Left renal pelvis (tissue), 4 donors: Measurements from ENCODE around the gene KCNK15. TPM values are rescaled to one million over a fixed set of nuclear protein-coding genes. Genes with fewer than 3 reads are reported as not detected.

Experiments used
- DNase-seq, 4 donors: peaks; one replicate each; pipeline ENCODE4 v3.0.0-alpha.2; 2013; ENCODE audit warnings: low read depth in 4 of 4, low spot score in 3 of 4
- polyA plus RNA-seq, 4 donors: library from polyadenylated mRNA; unstranded; fragments of 120-200 nt; gene quantifications; one replicate each; pipeline ENCODE4 v1.2.1, GENCODE V29; 2013; ENCODE audit not compliant: insufficient read length in 4 of 4

The KCNK15 gene
- polyA plus RNA-seq, 4 donors: 0.09 to 0.64 (median 0.09) TPM

DNA sequence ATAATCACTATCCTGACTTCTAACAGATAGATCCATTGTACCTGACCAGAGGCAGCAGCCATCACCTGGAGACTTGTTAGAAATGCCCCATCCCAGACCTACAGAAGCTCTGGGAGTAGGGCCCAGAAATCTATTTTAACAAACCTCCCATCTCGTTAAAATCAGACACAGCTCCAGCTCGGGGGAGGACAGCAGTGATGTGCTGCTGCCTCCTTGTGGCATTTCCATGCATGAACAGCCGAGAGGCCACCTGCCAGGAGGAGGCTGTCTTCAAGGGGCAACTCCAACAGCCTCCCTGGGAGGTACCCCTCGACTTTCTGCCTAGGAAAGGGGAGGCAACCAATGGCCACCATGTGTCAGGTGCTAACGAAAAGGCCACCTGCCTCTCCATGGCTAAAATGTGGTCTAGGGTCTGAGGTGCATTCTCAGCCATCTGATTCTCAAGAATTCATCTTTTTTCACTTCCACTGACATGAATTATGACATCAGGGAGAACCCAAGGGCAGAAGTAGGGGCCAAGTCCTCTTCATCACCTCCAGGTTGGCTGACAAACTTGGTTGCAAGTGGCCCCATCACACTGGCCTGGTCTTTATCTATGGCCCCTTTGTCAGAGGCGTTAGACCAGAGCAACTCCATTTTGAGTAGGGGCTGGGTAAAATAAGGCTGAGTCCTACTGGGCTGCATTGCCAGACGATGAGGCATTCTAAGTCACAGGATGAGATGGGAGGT is 12.2 kb upstream of the KCNK15 start:
- DNase-seq: no peak

DNA sequence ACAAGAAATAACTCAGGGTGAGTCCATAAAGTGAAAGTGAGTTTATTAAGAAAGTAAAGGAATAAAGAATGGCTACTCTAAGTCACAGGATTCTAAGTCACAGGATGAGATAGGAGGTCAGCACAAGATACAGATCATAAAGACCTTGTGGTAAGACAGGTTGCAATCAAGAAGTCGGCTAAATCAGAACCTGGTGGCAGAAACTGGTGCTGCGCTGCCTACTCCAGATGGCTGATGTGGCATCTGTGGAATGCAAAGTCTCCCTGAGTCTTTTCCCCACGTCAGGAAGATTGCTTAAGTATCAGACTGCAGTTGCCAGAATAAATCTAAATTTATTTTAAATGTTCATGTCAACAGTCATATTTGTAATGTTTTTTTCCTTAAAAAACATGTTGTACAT is 10.7 kb upstream of the KCNK15 start:
- DNase-seq: no peak

DNA sequence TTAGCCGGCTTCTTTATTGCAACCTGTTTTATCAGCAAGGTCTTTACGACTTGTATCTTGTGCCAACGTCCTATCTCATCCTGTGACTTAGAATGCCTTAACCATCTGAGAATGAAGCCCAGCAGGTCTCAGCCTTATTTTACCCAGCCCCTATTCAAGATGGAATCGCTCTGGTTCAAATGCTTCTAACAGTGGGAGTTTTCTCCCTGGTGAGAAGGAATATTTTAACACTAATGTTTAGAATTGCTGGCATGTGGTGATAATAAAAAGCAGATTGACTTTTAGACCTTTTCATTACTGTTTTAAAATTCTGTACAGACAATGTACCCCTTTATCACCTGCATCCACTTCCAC is 9.9 kb upstream of the KCNK15 start:
- DNase-seq: no peak

DNA sequence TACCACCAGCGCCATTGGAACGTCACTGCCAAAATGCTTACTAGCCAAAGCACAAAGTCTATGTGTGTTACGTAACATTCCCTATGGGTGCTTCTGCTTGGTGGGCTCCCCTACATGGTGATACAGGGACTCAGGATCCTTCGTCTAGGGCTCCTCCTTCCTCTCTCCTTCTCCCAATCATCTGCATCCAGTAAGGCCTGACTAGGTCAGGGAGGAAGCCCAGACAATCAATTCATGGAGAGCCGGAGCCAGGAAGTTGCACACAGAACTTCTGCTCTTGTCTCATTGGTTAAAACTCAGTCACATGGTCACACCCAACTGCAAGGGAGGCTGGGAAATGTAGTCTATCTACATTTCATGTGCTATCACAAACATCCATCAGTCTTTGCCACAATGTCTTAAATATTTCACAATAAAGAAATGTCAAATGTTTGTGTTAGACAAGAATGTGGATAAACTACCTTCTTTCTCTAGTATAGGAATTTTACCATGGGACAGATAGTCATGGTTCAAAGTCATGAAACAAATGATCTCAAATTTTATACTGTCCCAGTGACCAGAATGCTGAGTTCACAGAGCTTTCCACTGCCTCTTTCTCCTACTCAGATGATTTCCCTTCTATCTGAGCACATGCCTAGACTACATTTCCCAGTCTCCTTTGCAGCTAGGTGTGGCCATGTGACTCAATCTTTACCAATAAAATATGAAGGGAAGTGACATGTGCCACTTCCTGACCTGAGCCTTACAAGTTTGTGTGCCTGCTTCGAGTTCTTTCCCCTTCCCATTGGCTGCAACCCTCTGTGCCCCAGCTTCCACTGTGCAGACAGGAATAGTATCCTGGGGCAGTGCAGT is 9.3 kb upstream of the KCNK15 start:
- no peak for DNase-seq

DNA sequence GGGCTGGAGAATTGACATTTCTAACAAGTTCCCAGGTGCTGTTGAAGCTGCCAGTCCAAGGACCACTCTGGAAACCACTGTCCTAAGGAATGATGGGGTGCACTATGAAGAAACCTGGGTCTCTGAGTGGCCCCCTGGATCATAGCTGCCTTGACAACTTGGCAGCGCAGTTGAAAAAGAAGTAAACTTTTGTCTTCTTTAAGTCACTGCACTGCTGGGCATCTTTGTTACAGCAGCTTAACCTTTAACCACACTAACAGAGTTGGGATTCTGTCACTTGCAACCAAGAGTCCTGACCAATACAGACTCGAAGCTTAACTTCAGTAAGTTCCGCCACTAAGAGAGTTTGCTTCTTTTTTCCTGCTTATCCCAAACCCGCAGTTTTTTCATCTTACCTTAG is 8.5 kb upstream of the KCNK15 start:
- DNase-seq: no peak

DNA sequence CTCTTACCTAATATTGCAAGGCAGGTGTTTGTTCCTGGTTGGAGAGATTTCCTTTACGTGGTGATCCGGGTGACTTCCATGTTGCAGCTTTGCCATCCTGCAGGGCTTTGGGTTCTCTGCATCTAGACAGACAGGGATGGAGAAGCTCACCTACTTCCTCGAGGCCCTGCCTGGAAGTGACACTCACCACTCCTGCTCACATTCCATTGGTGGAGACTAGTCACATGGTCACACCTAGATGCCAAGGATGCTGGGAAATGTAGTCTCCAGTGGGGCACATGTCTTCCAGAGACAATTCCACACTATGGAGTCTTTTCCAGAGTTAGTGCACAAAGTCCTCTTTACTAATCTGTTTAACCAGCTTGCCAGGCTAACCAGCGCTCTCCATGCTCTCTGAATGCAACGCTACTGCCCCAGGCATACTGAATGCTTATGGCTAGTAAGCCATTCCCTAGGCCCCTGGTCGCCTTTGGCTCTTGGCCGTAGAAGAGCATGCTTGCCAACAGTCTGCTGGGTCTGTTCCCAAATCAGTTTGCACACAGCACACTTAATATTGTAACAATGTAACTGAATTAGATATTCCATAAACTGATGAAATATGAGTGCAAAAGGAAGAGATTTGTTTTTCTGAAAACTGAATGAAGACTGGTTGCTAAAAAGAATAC is 6.7 kb upstream of the KCNK15 start:
- DNase-seq: no peak

DNA sequence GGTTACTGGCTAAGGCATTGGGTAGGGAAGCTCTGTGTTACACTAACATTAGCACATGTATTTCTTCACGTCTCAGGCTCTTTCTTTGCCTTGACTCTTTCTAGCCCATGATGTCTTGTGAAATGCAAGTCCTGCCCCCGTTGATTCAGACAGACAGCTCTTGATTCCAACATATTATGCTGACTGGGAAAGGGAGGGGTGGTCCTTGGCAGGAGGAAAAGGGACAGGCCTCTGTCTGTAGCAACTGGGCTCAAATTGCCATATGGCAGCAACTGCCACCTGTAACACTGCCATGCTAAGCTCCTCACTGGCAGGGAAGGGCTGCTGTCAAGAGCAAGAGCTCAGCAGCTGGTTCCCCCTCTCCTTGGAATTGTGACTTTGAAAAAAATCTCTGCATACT is 5.7 kb upstream of the KCNK15 start:
- no peak for DNase-seq

DNA sequence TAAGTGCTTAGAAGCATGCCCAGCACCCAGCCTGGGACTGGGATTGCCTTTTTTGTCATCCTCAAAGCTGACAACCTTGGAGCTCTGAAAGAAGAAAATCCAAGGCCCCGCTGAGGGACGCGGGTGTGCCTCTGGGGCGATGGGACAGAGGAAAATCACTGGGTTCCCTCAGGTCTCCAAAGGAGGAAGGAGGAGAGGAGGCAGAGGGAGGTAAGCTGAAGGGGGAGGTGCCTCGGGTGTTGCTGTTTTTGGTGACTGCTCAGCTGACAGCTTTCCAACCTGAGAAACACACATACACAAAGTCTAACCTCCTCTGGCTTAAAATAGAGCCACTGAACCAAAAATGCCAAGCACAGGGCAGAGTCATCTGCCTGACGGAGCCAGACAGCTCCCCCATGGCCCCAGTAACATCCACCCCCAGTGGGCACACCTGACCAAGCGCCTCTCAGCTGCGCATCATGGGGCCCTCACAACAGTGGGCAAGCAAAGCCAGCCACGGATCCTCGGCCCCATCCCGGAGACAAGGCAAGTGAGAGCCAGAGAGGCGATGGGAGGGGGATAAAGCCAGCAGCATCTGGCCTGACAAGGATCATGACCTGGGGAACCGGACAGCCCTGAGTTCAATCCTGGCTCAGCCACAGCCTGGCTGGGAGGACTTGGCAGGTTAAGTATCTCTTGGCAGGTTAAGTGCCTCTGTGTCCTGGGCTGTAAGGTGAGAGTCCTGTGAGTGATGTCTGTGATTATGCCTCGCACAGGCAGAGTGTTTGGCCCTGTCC is 3.2 kb upstream of the KCNK15 start:
- no peak for DNase-seq

DNA sequence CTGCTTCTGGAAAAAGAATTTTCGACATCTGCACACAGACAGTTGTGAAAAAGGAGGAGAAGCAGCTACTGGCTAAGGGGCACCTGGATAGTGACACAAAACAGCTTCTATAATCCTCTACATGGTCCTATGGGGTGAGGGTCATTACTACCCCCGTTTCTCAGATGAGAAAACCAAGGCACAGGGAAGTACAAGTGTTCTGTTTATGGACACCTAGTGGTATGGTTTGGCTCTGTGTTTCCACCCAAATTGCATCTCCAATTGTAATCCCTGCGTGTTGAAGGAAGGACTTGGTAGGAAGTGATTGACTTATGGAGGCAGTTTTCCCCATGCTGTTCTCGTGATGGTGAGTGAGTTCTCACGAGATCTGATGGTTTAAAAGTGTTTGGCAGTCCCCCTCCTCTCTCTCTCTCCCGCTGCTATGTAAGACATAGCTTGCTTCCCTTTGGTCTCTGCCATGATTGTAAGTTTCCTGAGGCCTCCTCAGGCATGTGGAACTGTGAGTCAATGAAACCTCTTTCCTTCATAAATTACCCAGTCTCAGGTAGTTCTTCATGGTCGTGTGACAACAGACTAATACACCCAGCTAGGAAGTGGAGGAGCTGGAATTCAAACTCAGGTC is 2.5 kb upstream of the KCNK15 start:
- no peak for DNase-seq

DNA sequence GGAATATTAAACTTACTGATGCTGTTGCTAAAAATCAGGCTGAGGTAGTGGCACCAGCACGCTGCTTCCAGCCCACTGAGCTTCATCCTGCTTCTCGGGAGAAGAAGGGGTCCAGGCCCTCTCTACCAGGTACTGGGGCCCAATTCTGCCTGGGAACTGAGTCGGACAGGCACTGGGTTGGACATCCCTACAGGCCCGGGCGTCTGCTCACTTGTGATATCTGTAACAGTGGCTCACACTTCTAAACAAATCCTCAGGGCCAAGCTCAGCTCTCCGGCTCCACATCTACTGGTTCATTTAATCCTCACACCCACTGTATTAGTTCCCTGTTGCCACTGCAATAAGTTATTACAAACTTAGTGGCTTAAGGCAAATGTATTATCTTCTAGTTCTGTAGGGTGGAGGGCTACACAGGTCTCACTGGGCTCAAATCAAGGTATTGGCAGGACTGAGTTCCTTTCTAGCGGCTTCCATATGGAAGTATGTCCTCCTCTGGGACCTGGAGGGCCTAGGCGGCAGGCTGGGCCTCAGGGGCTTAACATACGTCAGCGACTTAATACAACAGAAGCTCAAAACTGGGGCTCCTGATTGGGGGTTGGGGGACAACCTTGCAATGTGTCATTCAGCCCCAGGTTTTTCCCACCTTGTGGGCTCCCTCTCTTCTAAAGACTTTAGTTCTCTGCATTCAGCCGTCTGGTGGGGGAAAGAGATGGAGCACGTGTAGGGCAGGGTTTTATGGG is 1.6 kb upstream of the KCNK15 start:
- no peak for DNase-seq

DNA sequence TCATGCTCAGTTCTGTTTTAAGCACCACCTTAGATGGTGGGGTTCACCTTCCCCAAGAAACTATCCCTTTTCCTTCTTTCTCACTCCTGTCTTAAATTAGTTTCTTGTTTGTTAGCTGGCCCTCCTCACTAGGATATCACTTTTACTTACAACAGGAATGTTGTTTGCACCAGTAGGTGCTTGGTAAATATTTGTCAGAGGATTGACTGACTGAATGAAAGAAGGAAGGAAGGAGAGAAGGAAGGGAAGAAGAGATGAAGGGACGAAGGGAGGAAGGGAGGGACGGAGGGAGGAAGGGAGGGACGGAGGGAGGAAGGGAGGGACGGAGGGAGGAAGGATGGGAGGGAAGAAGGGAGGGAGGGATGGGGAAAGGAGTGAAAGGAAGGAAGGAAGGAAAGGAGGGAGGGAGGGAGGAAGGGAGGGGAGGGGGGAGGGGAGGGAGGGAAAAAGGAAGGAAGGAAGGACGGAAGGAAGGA is 505 bp upstream of the KCNK15 start:
- DNase-seq: no peak

DNA sequence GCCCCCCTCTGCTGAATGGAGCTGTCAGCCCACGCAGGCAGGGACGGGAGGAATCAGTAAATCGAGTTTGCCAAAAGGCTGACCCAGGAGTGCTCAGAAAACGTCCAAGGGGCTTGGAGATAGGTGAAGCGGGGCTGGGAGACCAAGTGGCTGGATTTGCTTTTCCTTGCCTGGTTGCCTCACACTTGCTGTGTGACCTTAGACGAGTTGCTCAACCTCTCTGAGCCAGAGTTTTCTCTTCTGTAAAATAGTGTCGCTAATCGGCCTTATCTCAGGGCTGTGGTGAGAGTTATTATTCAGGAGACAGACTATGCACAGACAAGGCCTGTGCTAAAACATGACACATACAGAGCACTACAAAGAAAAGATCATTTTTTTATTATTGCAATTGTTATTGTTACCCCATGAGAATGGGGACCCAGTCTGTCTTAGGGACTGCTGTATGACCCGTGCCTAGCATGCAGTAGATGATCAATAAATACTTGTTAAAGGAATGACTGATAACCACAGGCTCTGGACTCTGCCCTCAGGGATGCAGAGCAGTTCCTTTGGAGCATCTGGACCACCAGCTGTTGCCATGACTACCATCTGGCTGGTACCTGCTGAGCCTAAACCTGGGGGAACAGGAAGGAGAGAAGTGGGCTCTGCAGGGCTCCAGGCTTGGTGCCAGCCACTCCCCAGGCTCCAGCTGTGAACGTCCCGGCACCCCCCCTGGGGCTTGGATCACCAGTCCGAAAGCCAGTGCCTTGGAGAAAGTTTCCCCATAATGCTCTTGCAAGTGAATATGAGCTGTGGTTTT is 901 bp downstream of the KCNK15 start:
- no peak for DNase-seq

DNA sequence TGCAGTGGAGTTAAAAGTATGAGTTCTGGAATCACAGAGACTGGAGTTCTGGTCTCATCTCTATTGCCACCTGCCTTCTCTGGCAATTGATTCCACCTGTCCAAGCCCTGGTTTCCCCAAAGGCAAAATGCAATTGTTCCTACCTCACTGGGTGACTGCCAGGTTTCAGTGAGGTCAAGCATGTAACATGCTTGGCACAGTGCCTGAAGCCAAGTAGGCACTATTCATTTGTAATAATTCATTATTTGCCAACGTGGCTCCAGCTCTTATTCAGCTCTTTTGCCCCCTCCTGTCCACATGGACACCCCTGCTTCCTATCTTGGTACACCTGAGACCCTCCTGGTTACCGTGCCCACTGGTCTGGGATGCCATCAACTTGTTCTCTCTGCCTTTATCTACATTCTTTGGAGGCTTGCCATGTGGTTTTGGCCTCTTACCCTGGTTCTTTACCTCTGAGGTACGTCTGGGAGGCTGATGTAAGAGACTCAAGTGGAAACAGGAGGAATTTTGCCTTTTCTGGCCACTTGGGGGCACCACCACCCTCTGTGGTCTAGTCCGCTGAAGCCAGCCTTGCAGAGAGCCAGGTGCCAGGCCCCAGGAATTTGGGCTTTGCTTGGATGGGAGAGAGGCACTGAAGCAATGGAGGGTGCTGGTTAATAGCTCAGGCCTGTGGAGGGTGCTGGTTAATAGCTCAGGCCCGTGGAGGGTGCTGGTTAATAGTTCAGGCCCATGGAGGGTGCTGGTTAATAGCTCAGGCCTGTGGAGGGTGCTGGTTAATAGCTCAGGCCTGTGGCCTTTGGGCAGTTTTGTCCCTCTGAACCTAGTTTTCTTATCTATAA is 1.7 kb downstream of the KCNK15 start:
- DNase-seq: peak in 1 of 4 donors; percentile 64

DNA sequence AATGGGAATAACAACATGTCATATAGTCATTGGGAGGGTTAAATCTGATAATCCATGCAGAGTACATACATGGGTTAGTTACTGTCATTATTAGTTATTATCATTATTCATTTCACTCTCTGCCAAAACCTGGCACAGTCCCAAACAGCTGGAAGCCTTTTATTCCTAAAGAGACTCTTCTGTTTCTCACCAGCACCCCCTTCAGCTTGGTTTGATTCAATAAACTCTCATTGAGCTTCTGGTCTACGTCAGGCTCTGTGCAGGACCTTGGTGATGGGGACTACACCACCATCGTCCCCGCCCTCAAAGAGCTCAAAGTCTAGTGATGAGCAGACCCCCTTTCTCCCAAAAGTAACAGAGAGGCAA is 2.3 kb downstream of the KCNK15 start:
- no peak for DNase-seq

DNA sequence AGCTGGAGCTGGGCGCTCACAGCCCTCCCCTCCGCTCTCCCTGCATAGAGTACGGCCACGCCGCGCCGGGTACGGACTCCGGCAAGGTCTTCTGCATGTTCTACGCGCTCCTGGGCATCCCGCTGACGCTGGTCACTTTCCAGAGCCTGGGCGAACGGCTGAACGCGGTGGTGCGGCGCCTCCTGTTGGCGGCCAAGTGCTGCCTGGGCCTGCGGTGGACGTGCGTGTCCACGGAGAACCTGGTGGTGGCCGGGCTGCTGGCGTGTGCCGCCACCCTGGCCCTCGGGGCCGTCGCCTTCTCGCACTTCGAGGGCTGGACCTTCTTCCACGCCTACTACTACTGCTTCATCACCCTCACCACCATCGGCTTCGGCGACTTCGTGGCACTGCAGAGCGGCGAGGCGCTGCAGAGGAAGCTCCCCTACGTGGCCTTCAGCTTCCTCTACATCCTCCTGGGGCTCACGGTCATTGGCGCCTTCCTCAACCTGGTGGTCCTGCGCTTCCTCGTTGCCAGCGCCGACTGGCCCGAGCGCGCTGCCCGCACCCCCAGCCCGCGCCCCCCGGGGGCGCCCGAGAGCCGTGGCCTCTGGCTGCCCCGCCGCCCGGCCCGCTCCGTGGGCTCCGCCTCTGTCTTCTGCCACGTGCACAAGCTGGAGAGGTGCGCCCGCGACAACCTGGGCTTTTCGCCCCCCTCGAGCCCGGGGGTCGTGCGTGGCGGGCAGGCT is 4.6 kb downstream of the KCNK15 start:
- no peak for DNase-seq

DNA sequence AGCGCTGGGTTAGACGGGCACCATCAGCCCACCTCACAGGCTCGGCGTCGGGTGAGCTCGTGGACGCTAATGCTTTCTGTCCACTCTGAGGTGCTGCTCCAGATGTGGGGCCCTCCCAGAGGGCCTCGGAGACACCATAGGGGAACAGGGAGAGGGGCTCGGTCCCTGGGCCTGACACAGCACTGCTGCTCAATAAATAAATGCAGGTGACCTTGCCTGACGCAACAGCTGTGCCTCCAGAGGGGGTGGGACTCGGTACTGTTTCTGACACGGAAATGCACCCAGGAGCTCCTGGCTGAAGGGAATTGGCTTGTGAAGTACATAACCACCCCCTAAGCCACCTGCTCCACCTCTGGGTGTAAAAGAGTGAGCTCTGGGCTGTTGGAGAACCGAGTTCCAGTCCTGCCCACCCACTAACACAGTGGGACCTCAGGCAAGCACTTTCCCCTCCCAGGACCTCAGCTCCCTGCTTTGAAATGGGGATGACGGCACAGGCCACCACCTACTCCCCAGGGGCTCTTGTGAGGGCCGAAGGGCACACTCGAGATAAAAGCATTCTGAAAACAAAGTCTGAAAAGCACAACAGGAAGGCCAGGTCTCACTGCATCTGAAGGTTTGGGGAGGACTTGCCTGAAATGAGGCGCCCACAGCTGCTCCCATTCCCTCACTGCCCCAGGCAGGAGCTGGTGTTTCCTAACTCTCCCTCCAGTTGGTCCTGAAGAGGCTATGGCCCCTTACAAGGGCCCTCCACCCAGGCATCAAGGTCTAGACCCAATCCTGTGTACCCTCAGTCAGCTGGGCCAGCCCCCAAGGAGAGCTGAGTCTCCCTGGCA is 6.7 kb downstream of the KCNK15 start:
- no peak for DNase-seq
